Bone marrow (tissue), 2 donors: ENCODE measurements around the gene CPXM1.

Experiments used
- DNase-seq, 2 donors: peaks; one replicate each; lab custom pipeline; 2025; lab: John Stamatoyannopoulos, UW

Gene CPXM1

GRCh38 chr20:2748551-2749342 is 51.7 kb downstream of the CPXM1 start:
- DNase-seq: no peak

GRCh38 chr20:2747676-2748235 is 52.7 kb downstream of the CPXM1 start:
- DNase-seq: no peak

GRCh38 chr20:2746636-2747265 is 53.7 kb downstream of the CPXM1 start:
- no peak for DNase-seq

- DNase-seq: no peak
Measured at GRCh38 chr20:2745936-2746635, 54.3 kb downstream of the CPXM1 start.

- DNase-seq: no peak
Measured at GRCh38 chr20:2745060-2745910, 55.1 kb downstream of the CPXM1 start.
